IPS DF 4.7 (cell line): Measurements from ENCODE around the gene CELA2A.
"Not testable (repeated sequence)": the region's sequence is repeated elsewhere in the genome, so short reads cannot be mapped to it uniquely, and the experiment has no call there.

Source experiments
- DNase-seq: peaks from one replicate; pipeline ENCODE4 v3.0.0-alpha.2; 2013; ENCODE audit warnings: low spot score; ENCODE audit errors: extremely low read depth

CELA2A gene

GRCh38 chr1:15493869-15494390 is 37.4 kb downstream of the CELA2A start:
- no peak for DNase-seq

- no peak for DNase-seq
Measured at GRCh38 chr1:15500184-15501178, 43.9 kb downstream of the CELA2A start.

GRCh38 chr1:15501208-15502032 is 44.9 kb downstream of the CELA2A start:
- DNase-seq: no peak

- no peak for DNase-seq
Measured at GRCh38 chr1:15504436-15504835, 47.9 kb downstream of the CELA2A start.

GRCh38 chr1:15506831-15507230 is 50.3 kb downstream of the CELA2A start:
- DNase-seq: no peak

- DNase-seq: no peak
Measured at GRCh38 chr1:15507278-15507677, 50.7 kb downstream of the CELA2A start.

GRCh38 chr1:15508700-15509487 is 52.4 kb downstream of the CELA2A start:
- peak; percentile 79 for DNase-seq

GRCh38 chr1:15509586-15509985 is 53.1 kb downstream of the CELA2A start:
- no peak for DNase-seq

- DNase-seq: no peak
Measured at GRCh38 chr1:15510611-15511405, 54.3 kb downstream of the CELA2A start.

- DNase-seq: no peak
Measured at GRCh38 chr1:15513192-15513591, 56.7 kb downstream of the CELA2A start.

GRCh38 chr1:15513919-15514318 is 57.4 kb downstream of the CELA2A start:
- no peak for DNase-seq

GRCh38 chr1:15514557-15514956 is 58.0 kb downstream of the CELA2A start:
- not testable (repeated sequence) for DNase-seq

- DNase-seq: no peak
Measured at GRCh38 chr1:15515022-15515663, 58.6 kb downstream of the CELA2A start.

- DNase-seq: no peak
Measured at GRCh38 chr1:15519625-15520024, 63.1 kb downstream of the CELA2A start.

GRCh38 chr1:15521206-15521906 is 64.8 kb downstream of the CELA2A start:
- DNase-seq: not testable (repeated sequence)
